SK-N-DZ (cell line): ENCODE measurements around the gene PDZRN3.
A peak's percentile ranks its signal among the peaks of the same experiment; 100 is the strongest.

Experiments
- DNase-seq: peaks from one replicate; pipeline ENCODE4 v3.0.0-alpha.2; 2015; ENCODE audit warnings: low spot score

The PDZRN3 gene

GRCh38 chr3:73525591-73525990, 99.2 kb downstream of the PDZRN3 start:
- DNase-seq, result no peak

GRCh38 chr3:73523661-73524060, 101.1 kb downstream of the PDZRN3 start:
- no peak for DNase-seq

GRCh38 chr3:73521734-73522336, 102.9 kb downstream of the PDZRN3 start:
- no peak for DNase-seq

- DNase-seq, result no peak
Measured at GRCh38 chr3:73520931-73521461, 103.7 kb downstream of the PDZRN3 start.

- no peak for DNase-seq
Measured at GRCh38 chr3:73516631-73517030, 108.1 kb downstream of the PDZRN3 start.

GRCh38 chr3:73513260-73513659, 111.5 kb downstream of the PDZRN3 start:
- no peak for DNase-seq

- no peak for DNase-seq
Measured at GRCh38 chr3:73511571-73512525, 112.9 kb downstream of the PDZRN3 start.

- no peak for DNase-seq
Measured at GRCh38 chr3:73510784-73511183, 114.0 kb downstream of the PDZRN3 start.

GRCh38 chr3:73510334-73510733, 114.4 kb downstream of the PDZRN3 start:
- DNase-seq, result no peak

GRCh38 chr3:73509816-73510215, 114.9 kb downstream of the PDZRN3 start:
- DNase-seq, result no peak

- peak; percentile 25 for DNase-seq
Measured at GRCh38 chr3:73509066-73509465, 115.7 kb downstream of the PDZRN3 start.

GRCh38 chr3:73508330-73508954, 116.3 kb downstream of the PDZRN3 start:
- peak; percentile 74 for DNase-seq

- no peak for DNase-seq
Measured at GRCh38 chr3:73504852-73505251, 119.9 kb downstream of the PDZRN3 start.

- DNase-seq, result no peak
Measured at GRCh38 chr3:73504239-73504638, 120.5 kb downstream of the PDZRN3 start.

GRCh38 chr3:73503781-73504180, 121.0 kb downstream of the PDZRN3 start:
- no peak for DNase-seq

- DNase-seq, result peak; percentile 76
Measured at GRCh38 chr3:73502609-73503583, 121.8 kb downstream of the PDZRN3 start.

- no peak for DNase-seq
Measured at GRCh38 chr3:73500321-73500720, 124.4 kb downstream of the PDZRN3 start.

GRCh38 chr3:73499787-73500186, 125.0 kb downstream of the PDZRN3 start:
- no peak for DNase-seq

GRCh38 chr3:73498764-73499622, 125.7 kb downstream of the PDZRN3 start:
- no peak for DNase-seq
